HG02763 (cell line): ENCODE results near the gene B4GALT5.

Experiments
- ATAC-seq: cut with Tn5 transposase; IDR thresholded peaks from one replicate; pipeline ENCODE4 v1.9.1; 2021; ENCODE audit warnings: mild to moderate bottlenecking, moderate library complexity; ENCODE audit not compliant: unreplicated experiment

Gene B4GALT5

DNA sequence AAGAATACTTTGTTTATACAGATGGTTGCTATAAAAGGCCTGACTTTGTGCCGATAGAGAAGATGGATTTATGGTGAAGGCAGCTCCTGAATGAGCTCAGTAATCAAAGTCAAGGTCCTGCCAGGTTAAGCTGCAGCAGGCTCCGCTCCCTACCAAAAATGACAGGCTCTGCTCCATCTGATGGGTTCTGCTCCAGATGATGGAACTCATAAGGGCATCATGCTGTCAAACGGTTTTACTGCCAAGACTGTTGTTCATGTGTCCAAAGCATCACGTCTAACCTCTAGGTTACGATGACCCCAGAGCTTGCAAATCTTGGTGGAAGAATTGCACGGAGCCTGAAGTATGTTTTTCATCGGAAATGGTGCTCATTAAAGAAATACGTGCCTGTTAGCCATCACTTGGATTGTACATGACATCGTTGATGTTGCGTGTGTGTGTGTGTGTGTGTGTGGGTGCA lies 126.5 kb downstream of the B4GALT5 start:
- no peak for ATAC-seq

DNA sequence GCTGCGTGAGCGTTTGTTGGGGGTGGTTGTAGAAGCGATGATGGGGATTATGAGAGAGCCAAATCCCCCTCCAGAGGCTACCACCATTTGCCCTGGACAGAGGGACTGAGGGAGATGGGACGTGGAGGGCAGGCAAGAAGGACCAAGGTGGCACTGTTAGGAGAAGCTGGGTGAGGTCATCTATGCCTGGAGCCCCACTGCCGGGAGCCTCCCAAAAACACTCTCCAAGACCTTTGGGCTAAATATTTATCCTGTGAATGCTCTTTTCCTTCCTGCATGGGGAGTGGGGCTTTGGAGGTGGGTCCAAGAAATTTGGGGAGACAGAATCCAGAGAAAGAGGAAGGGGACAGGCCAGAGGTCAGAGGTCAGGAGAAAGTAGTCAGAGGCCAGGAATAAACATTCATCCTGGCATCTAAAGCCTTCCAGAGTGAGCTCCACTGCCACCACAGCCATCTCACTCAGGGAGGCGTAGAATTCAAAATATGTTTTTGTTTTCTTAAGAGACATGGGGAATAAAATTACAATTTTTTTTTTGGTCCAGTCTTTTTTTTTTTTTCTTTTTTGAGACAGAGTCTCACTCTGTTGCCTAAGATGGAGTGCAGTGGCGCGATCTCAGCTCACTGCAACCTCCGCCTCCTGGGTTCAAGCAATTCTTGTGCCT lies 128.0 kb downstream of the B4GALT5 start:
- no peak for ATAC-seq

- no peak for ATAC-seq
These were observed 129.0 kb downstream of the B4GALT5 start for GRCh38 chr20:49584418-49585382.

GRCh38 chr20:49583669-49584417 lies 129.8 kb downstream of the B4GALT5 start:
- no peak for ATAC-seq

DNA sequence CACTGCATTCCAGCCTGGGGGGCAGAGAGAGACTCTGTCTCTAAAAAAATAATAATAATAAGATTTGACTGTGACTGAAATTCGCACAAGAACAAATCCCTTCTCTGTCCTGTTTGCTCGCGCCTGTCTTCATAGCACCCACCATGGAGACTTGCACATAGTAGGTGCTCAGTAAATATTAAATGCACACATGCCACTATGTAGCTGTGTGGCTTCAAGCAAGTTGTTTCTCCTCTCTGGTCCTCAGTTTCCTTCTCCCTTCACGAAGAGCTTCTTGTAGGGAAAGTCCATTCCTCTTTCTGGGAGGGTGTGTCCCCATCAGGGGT lies 130.4 kb downstream of the B4GALT5 start:
- no peak for ATAC-seq
